H1 (cell line): Measurements from ENCODE around the gene SMYD3. TPM values are rescaled to one million over a fixed set of nuclear protein-coding genes. Genes with fewer than 3 reads are reported as not detected.

Experiments
- CTCF ChIA-PET: fragments of 300-600 bp; sonication (Branson Sonifier 250); formaldehyde crosslinking; loops from one replicate; lab custom pipeline; 2021; ENCODE audit not compliant: partially characterized antibody; lab: Charles Lee
- POLR2A ChIA-PET: fragments of 300-600 bp; sonication (Branson Sonifier 250); formaldehyde crosslinking; loops from one replicate; lab custom pipeline; 2021; ENCODE audit warnings: inconsistent platforms; ENCODE audit not compliant: partially characterized antibody; lab: Charles Lee
- DNase-seq, 2 experiments: peaks; one replicate each; pipeline versions ENCODE4 v3.0.0 to v3.0.0-alpha.2; 2010 to 2022; ENCODE audit warnings: low spot score in 2 of 2, low read depth in 1 of 2, mixed read lengths in 1 of 2
- FAIRE-seq: peaks from 2 replicates; lab custom pipeline; 2011; peaks lifted over from hg19 to GRCh38; lab: Jason Lieb, UNC
- H2AFZ ChIP-seq: 2 replicates; pipeline ENCODE4 v1.8.1; 2012; ENCODE audit warnings: low read length, inconsistent platforms
- H2AK5ac ChIP-seq: 2 replicates; pipeline ENCODE4 v1.6.1; 2013; ENCODE audit warnings: low read depth, low read length
- H2BK120ac ChIP-seq: replicated peaks from 2 replicates; pipeline ENCODE3; 2013; ENCODE audit warnings: low read depth, low read length, inconsistent platforms
- H2BK12ac ChIP-seq: 2 replicates; pipeline ENCODE4 v1.6.1; 2013; ENCODE audit warnings: low read depth, low read length
- H2BK15ac ChIP-seq: 2 replicates; pipeline ENCODE4 v1.6.1; 2013; ENCODE audit warnings: low read length
- H2BK20ac ChIP-seq: 2 replicates; pipeline ENCODE4 v1.6.1; 2013; ENCODE audit warnings: low read length
- H2BK5ac ChIP-seq: 2 replicates; pipeline ENCODE4 v1.6.1; 2013; ENCODE audit warnings: low read depth, low read length
- H3K14ac ChIP-seq: 2 replicates; pipeline ENCODE4 v1.6.1; 2013; ENCODE audit warnings: inconsistent platforms; ENCODE audit not compliant: insufficient read length
- H3K18ac ChIP-seq: 2 replicates; pipeline ENCODE4 v1.6.1; 2013; ENCODE audit warnings: low read length; ENCODE audit errors: extremely low read depth
- H3K23ac ChIP-seq: 2 replicates; pipeline ENCODE4 v1.6.1; 2013; ENCODE audit warnings: inconsistent platforms; ENCODE audit not compliant: insufficient read length
- H3K23me2 ChIP-seq: 2 replicates; pipeline ENCODE4 v1.6.1; 2013; ENCODE audit warnings: low read depth, low read length
- H3K27ac ChIP-seq: 2 replicates; pipeline ENCODE4 v1.6.1; 2011; ENCODE audit warnings: low read depth, low read length, inconsistent platforms
- H3K27me3 ChIP-seq, 4 experiments: replicated peaks in 1 of 4; 1 replicate in 1 of 4; 2 replicates in 3 of 4; pipeline versions ENCODE4 v1.6.1 to v1.8.1; 2011 to 2013; ENCODE audit warnings: low read length in 3 of 4, mild to moderate bottlenecking in 3 of 4, inconsistent platforms in 2 of 4, mixed read lengths in 2 of 4, moderate library complexity in 1 of 4; ENCODE audit not compliant: control insufficient read depth in 3 of 4, insufficient read depth in 3 of 4; ENCODE audit errors: extremely low read depth in 1 of 4
- H3K36me3 ChIP-seq, 4 experiments: 2 replicates each; pipeline versions ENCODE4 v1.6.1 to v1.8.1; 2011 to 2013; ENCODE audit warnings: mild to moderate bottlenecking in 4 of 4, low read length in 3 of 4, moderate library complexity in 2 of 4, control low read depth in 1 of 4, inconsistent platforms in 1 of 4; ENCODE audit not compliant: insufficient read depth in 4 of 4, control insufficient read depth in 2 of 4
- H3K4ac ChIP-seq: replicated peaks from 2 replicates; pipeline ENCODE3; 2013; ENCODE audit warnings: low read length, low read depth, mixed read lengths, inconsistent platforms; ENCODE audit not compliant: insufficient read length
- H3K4me1 ChIP-seq, 4 experiments: replicated peaks in 1 of 4; 1 replicate in 1 of 4; 2 replicates in 3 of 4; pipeline versions ENCODE4 v1.6.1 to v1.8.1; 2011 to 2013; ENCODE audit warnings: low read length in 3 of 4, inconsistent platforms in 2 of 4, mixed read lengths in 1 of 4; ENCODE audit not compliant: insufficient read depth in 4 of 4, control insufficient read depth in 3 of 4
- H3K4me2 ChIP-seq, 2 experiments: 2 replicates each; pipeline versions ENCODE4 v1.6.1 to v1.8.1; 2011 to 2013; ENCODE audit warnings: low read depth in 2 of 2, low read length in 2 of 2, control low read depth in 1 of 2, inconsistent platforms in 1 of 2, mild to moderate bottlenecking in 1 of 2; ENCODE audit not compliant: insufficient read depth in 1 of 2
- H3K4me3 ChIP-seq, 4 experiments: fragments of 200-600, 300-600 bp in 1 of 4; sonication (generic), shearing (Covaris generic), sonication (Bioruptor Twin) in 1 of 4; 2 replicates each; pipeline versions ENCODE4 v1.5.1 to v1.8.1; 2011 to 2016; ENCODE audit warnings: low read length in 4 of 4, low read depth in 3 of 4, control low read depth in 2 of 4, inconsistent platforms in 2 of 4, mild to moderate bottlenecking in 2 of 4, mixed read lengths in 1 of 4, moderate library complexity in 1 of 4; ENCODE audit not compliant: insufficient read depth in 2 of 4; ENCODE audit errors: extremely low read depth in 1 of 4
- H3K56ac ChIP-seq: replicated peaks from 2 replicates; pipeline ENCODE3; 2013; ENCODE audit warnings: low read depth, mild to moderate bottlenecking, mixed read lengths, low read length, inconsistent platforms; ENCODE audit not compliant: insufficient read length
- H3K79me1 ChIP-seq: 2 replicates; pipeline ENCODE4 v1.6.1; 2013; ENCODE audit warnings: low read depth, low read length, control low read depth
- H3K79me2 ChIP-seq, 2 experiments: 2 replicates each; pipeline versions ENCODE4 v1.6.1 to v1.8.1; 2012 to 2013; ENCODE audit warnings: low read length in 2 of 2, mild to moderate bottlenecking in 2 of 2, inconsistent platforms in 1 of 2; ENCODE audit not compliant: insufficient read depth in 2 of 2, control insufficient read depth in 1 of 2
- H3K9ac ChIP-seq, 4 experiments: replicated peaks in 1 of 4; 1 replicate in 1 of 4; 2 replicates in 3 of 4; pipeline versions ENCODE4 v1.6.1 to v1.8.1; 2011 to 2013; ENCODE audit warnings: low read depth in 3 of 4, low read length in 3 of 4, control low read depth in 2 of 4, mild to moderate bottlenecking in 2 of 4, moderate library complexity in 2 of 4, inconsistent platforms in 1 of 4; ENCODE audit errors: extremely low read depth in 1 of 4
- H3K9me3 ChIP-seq, 2 experiments: 2 replicates each; pipeline versions ENCODE4 v1.6.1 to v1.8.1; 2012 to 2013; ENCODE audit warnings: mild to moderate bottlenecking in 2 of 2, moderate library complexity in 2 of 2, control low read depth in 1 of 2, inconsistent platforms in 1 of 2, low read depth in 1 of 2, low read length in 1 of 2, mixed read lengths in 1 of 2; ENCODE audit not compliant: insufficient read depth in 2 of 2
- H4K20me1 ChIP-seq, 2 experiments: replicated peaks in 1 of 2; 2 replicates each; pipeline versions ENCODE3 to v1.8.1; 2011 to 2013; ENCODE audit warnings: inconsistent platforms in 2 of 2, low read length in 2 of 2, mild to moderate bottlenecking in 1 of 2; ENCODE audit not compliant: insufficient read depth in 2 of 2, control insufficient read depth in 1 of 2
- H4K5ac ChIP-seq: 2 replicates; pipeline ENCODE4 v1.6.1; 2013; ENCODE audit warnings: low read length, low read depth, mixed read lengths, inconsistent platforms; ENCODE audit not compliant: insufficient read length
- H4K8ac ChIP-seq: 2 replicates; pipeline ENCODE4 v1.8.0; 2013; ENCODE audit warnings: mild to moderate bottlenecking, moderate library complexity, low read length, inconsistent platforms; ENCODE audit not compliant: insufficient read depth; ENCODE audit errors: extremely low read depth
- H4K91ac ChIP-seq: replicated peaks from 2 replicates; pipeline ENCODE3; 2013; ENCODE audit warnings: low read length, mixed read lengths, inconsistent platforms; ENCODE audit not compliant: insufficient read length
- BACH1 ChIP-seq: IDR thresholded peaks from 2 replicates; pipeline ENCODE4 v1.6.1; 2012; ENCODE audit warnings: low read length, improper control_type of control experiment
- HDAC6 ChIP-seq: IDR thresholded peaks from one replicate; pipeline ENCODE4 v1.7.1; 2012; ENCODE audit warnings: low read depth, mild to moderate bottlenecking, inconsistent platforms, low read length, moderate library complexity
- SP2 ChIP-seq: IDR thresholded peaks from 2 replicates; pipeline ENCODE4 v1.6.1; 2012; ENCODE audit warnings: mild to moderate bottlenecking, low read length, inconsistent platforms
- WGBS, 2 experiments: shearing (Covaris generic) in 1 of 2; methylation state at CpG; one replicate each; pipeline versions ENCODE4 v1.1.6 to v1.1.7; 2013 to 2015; ENCODE audit warnings: low lambda C conversion rate in 2 of 2, mixed read lengths in 2 of 2, inconsistent platforms in 1 of 2, low coverage in 1 of 2, missing lambda C conversion rate in 1 of 2; ENCODE audit not compliant: insufficient replicate concordance in 2 of 2, insufficient coverage in 1 of 2, insufficient read length in 1 of 2; ENCODE audit errors: extremely low coverage in 1 of 2, missing lambda C conversion rate in 1 of 2; 5-methylcytosine and 5-hydroxymethylcytosine counted together
- polyA plus RNA-seq, 7 experiments: library from polyadenylated mRNA; depleted of rRNA in 3 of 7; stranded (reverse) in 5 of 7; unstranded in 2 of 7; fragments of >200 nt in 5 of 7; fragments of 200-250 nt in 2 of 7; gene quantifications; 1 replicate in 5 of 7; 2 replicates in 1 of 7; 4 replicates in 1 of 7; pipeline versions ENCODE4 v1.2.1 to v1.2.3, GENCODE V29; 2011 to 2013; ENCODE audit warnings: missing spikeins in 2 of 7, mixed read lengths in 2 of 7
- total RNA-seq: library from RNA; stranded (reverse); fragmentation: NEBNext Ultra II Directional; extraction: Animal tissue kit (Norgen Biotek cat#: 25700); gene quantifications from 2 replicates; pipeline ENCODE4 v1.2.1, GENCODE V29; 2021

SMYD3 gene
- total and polyA plus RNA-seq, 2 of the 8 experiments (the other 6 are each of a cell fraction or from before 2014, with no cell fraction given), result 17.3 to 25.4 TPM

- Histone ChIP-seq H3K18ac (no peak overlapping the region), H3K27me3 (no peaks in the 10 kb centered on the region; a peak in 1 of 7 replicates), H2AK5ac (no peak overlapping the region), H2BK5ac (no peak overlapping the region), H4K91ac (no peak overlapping the region), H3K4ac (no peak overlapping the region), H2BK15ac (no peak overlapping the region), H3K23ac (no peak overlapping the region), H3K23me2 (no peaks in the 10 kb centered on the region), H4K5ac (no peak overlapping the region), H3K9ac (no peak overlapping the region), H3K14ac (no peak overlapping the region), H3K36me3 (no peaks in the 10 kb centered on the region), H3K9me3 (no peaks in the 10 kb centered on the region), H3K4me1 (no peaks in the 10 kb centered on the region), H2BK120ac (no peak overlapping the region), H3K56ac (no peak overlapping the region), H2BK20ac (no peak overlapping the region), H3K79me2 (no peaks in the 10 kb centered on the region), H3K4me2 (no peak overlapping the region), H3K27ac (no peak overlapping the region), H3K4me3 (no peak overlapping the region), H3K79me1 (no peaks in the 10 kb centered on the region), H2BK12ac (no peak overlapping the region), H4K20me1 (no peaks in the 10 kb centered on the region), H4K8ac (no peak overlapping the region), H2AFZ (no peak overlapping the region)
- ChIA-PET POLR2A (no interaction called here), CTCF (interaction anchor here (0.7 to 2.8 kb wide), 17 partner anchors 9 to 1147 kb away, joined by 3 to 41 read pairs (median 5); no protein-coding TSS in a partner anchor)
- no peak for FAIRE-seq
- TF ChIP-seq SP2 (no peak), BACH1 (no peak), HDAC6 (no peak)
- DNase-seq, result no peak
- whole genome bisulfite sequencing, 2 experiments, result 87% methylated on average over 1 of the region's 1 CpG; no CpG with 5 or more reads in 1 of the 2 experiments
Observed at GRCh38 chr1:245887829-245888228, 619.2 kb downstream of the SMYD3 start.
